IMR-90 (cell line): ENCODE measurements around the gene EGFR. TPM values are rescaled to one million over a fixed set of nuclear protein-coding genes. Genes with fewer than 3 reads are reported as not detected.
A peak's percentile ranks its signal among the peaks of the same experiment; 100 is the strongest.

Source experiments
- ATAC-seq: fragments of 200-7000 bp; cut with Tn5 transposase; 2 replicates; pipeline ENCODE4 v1.9.1; 2020; ENCODE audit warnings: low read depth, mild to moderate bottlenecking, moderate library complexity
- BruUV-seq: library from RNA; stranded (reverse); fragments of 400-500 nt; replicated peaks from 2 replicates; lab custom pipeline; 2021; lab: Mats Ljungman, UMichigan
- CTCF ChIA-PET: fragments of 300-600 bp; formaldehyde crosslinking; extraction: SDS; loops from one replicate; lab custom pipeline; 2021; ENCODE audit warnings: antibody characterized with exemption; lab: Yijun Ruan, JAX
- POLR2A ChIA-PET: fragments of 300-600 bp; sonication (Branson Sonifier 250); formaldehyde crosslinking; loops from one replicate; lab custom pipeline; 2022; ENCODE audit warnings: antibody characterized with exemption; ENCODE audit not compliant: unreplicated experiment; lab: Charles Lee
- DNase-seq: peaks from one replicate; pipeline ENCODE4 v3.0.0; 2013
- H2AFZ ChIP-seq: replicated peaks from 2 replicates; pipeline ENCODE3; 2013; ENCODE audit warnings: low read length, mild to moderate bottlenecking; ENCODE audit not compliant: poor library complexity
- H2AK5ac ChIP-seq: 2 replicates; pipeline ENCODE4 v1.6.1; 2013; ENCODE audit warnings: low read depth, low read length, inconsistent platforms
- H2AK9ac ChIP-seq: replicated peaks from 2 replicates; pipeline ENCODE3; 2013; ENCODE audit warnings: mild to moderate bottlenecking, low read depth, low read length, moderate library complexity; ENCODE audit not compliant: poor library complexity
- H2BK120ac ChIP-seq: 2 replicates; pipeline ENCODE4 v1.6.1; 2013; ENCODE audit warnings: low read depth, low read length, inconsistent platforms
- H2BK15ac ChIP-seq: 3 replicates; pipeline ENCODE4 v1.6.1; 2013; ENCODE audit warnings: low read depth, low read length, inconsistent platforms
- H2BK20ac ChIP-seq: 2 replicates; pipeline ENCODE4 v1.6.1; 2013; ENCODE audit warnings: low read depth, mild to moderate bottlenecking, inconsistent platforms, low read length, moderate library complexity
- H2BK5ac ChIP-seq: 2 replicates; pipeline ENCODE4 v1.6.1; 2013; ENCODE audit warnings: mild to moderate bottlenecking, low read depth, low read length, inconsistent platforms; ENCODE audit not compliant: poor library complexity, severe bottlenecking
- H3K14ac ChIP-seq: replicated peaks from 2 replicates; pipeline ENCODE4 v1.6.1; 2013; ENCODE audit warnings: low read depth, low read length, inconsistent platforms
- H3K18ac ChIP-seq: 2 replicates; pipeline ENCODE4 v1.6.1; 2013; ENCODE audit warnings: low read depth, low read length, control low read depth
- H3K23ac ChIP-seq: 2 replicates; pipeline ENCODE4 v1.6.1; 2013; ENCODE audit warnings: low read depth, low read length, inconsistent platforms
- H3K27ac ChIP-seq: 2 replicates; pipeline ENCODE4 v1.5.1; 2013; ENCODE audit warnings: mild to moderate bottlenecking, control low read depth, low read length; ENCODE audit not compliant: insufficient read depth
- H3K27me3 ChIP-seq: 2 replicates; pipeline ENCODE4 v1.6.1; 2013; ENCODE audit warnings: low read length; ENCODE audit not compliant: control insufficient read depth, insufficient read depth
- H3K36me3 ChIP-seq: 2 replicates; pipeline ENCODE4 v1.6.1; 2013; ENCODE audit warnings: low read length, mixed read lengths; ENCODE audit not compliant: control insufficient read depth, insufficient read depth
- H3K4ac ChIP-seq: 2 replicates; pipeline ENCODE4 v1.6.1; 2013; ENCODE audit warnings: low read depth, low read length, inconsistent platforms
- H3K4me1 ChIP-seq: 2 replicates; pipeline ENCODE4 v1.6.1; 2013; ENCODE audit warnings: low read length, mixed read lengths; ENCODE audit not compliant: control insufficient read depth, insufficient read depth
- H3K4me2 ChIP-seq: 2 replicates; pipeline ENCODE4 v1.6.1; 2013; ENCODE audit warnings: low read depth, mild to moderate bottlenecking, control low read depth, low read length, moderate library complexity
- H3K4me3 ChIP-seq: 2 replicates; pipeline ENCODE4 v1.5.1; 2013; ENCODE audit warnings: low read depth, mild to moderate bottlenecking, control low read depth, low read length, moderate library complexity; ENCODE audit not compliant: insufficient read depth
- H3K56ac ChIP-seq: 2 replicates; pipeline ENCODE4 v1.6.1; 2013; ENCODE audit warnings: low read length, inconsistent platforms; ENCODE audit not compliant: insufficient read depth; ENCODE audit errors: extremely low read depth
- H3K79me1 ChIP-seq, 2 experiments: 2 replicates each; pipeline ENCODE4 v1.6.1; 2013; ENCODE audit warnings: low read length in 2 of 2, inconsistent platforms in 1 of 2, low read depth in 1 of 2
- H3K9ac ChIP-seq: 2 replicates; pipeline ENCODE4 v1.6.1; 2013; ENCODE audit warnings: low read depth, low read length, control low read depth
- H3K9me1 ChIP-seq: 2 replicates; pipeline ENCODE4 v1.6.1; 2013; ENCODE audit warnings: low read length, inconsistent platforms; ENCODE audit not compliant: insufficient read depth
- H3K9me3 ChIP-seq: 2 replicates; pipeline ENCODE4 v1.6.1; 2013; ENCODE audit warnings: low read length; ENCODE audit not compliant: control insufficient read depth, insufficient read depth
- H4K20me1 ChIP-seq: 2 replicates; pipeline ENCODE4 v1.6.1; 2013; ENCODE audit warnings: low read length, inconsistent platforms; ENCODE audit not compliant: insufficient read depth
- H4K5ac ChIP-seq: 2 replicates; pipeline ENCODE4 v1.6.1; 2013; ENCODE audit warnings: mild to moderate bottlenecking, low read depth, low read length, control low read depth
- H4K8ac ChIP-seq, 2 experiments: 2 replicates each; pipeline ENCODE4 v1.6.1; 2013; ENCODE audit warnings: low read depth in 2 of 2, low read length in 2 of 2, control low read depth in 1 of 2, inconsistent platforms in 1 of 2
- H4K91ac ChIP-seq: 2 replicates; pipeline ENCODE4 v1.6.1; 2013; ENCODE audit warnings: low read depth, low read length, inconsistent platforms; ENCODE audit not compliant: insufficient read depth
- CEBPB ChIP-seq: IDR thresholded peaks from 2 replicates; pipeline ENCODE4 v1.6.1; 2012; ENCODE audit warnings: low read depth, low read length, improper control_type of control experiment
- POLR2A ChIP-seq: IDR thresholded peaks from 2 replicates; pipeline ENCODE4 v1.6.1; 2012; ENCODE audit warnings: mild to moderate bottlenecking, low read depth, low read length
- WGBS, 2 experiments: methylation state at CpG; one replicate each; pipeline versions ENCODE4 v1.1.5 to v1.1.7; 2013; ENCODE audit warnings: missing lambda C conversion rate in 2 of 2; ENCODE audit not compliant: insufficient read length in 1 of 2; ENCODE audit errors: extremely low coverage in 2 of 2; 5-methylcytosine and 5-hydroxymethylcytosine counted together
- dilution Hi-C: fragments of 300-500 bp; cut with HindIII; formaldehyde crosslinking; loops from one replicate; pipeline ENCODE4 v1.14.3; 2018; ENCODE audit warnings: low sequenced_read_pairs; ENCODE audit not compliant: unreplicated experiment
- in situ Hi-C: fragments of 300-500 bp; cut with MboI; formaldehyde crosslinking; loops from 3 replicates; pipeline ENCODE4 v1.14.3; 2019; ENCODE audit warnings: low sequenced_read_pairs, inconsistent platforms, mixed read lengths
- intact Hi-C: fragments of 100-400 bp; cut with micrococcal nuclease; formaldehyde crosslinking; loops from 2 replicates; pipeline ENCODE4 v1.10.0; 2022
- polyA plus RNA-seq, 3 experiments: library from polyadenylated mRNA; depleted of rRNA; stranded (reverse); fragments of >200 nt; gene quantifications; 2 replicates each; pipeline ENCODE4 v1.2.3, GENCODE V29; 2012; ENCODE audit warnings: low replicate concordance in 1 of 3
- total RNA-seq: library from RNA; depleted of rRNA; stranded (reverse); fragments of >200 nt; gene quantifications from 2 replicates; pipeline ENCODE4 v1.2.3, GENCODE V29; 2012

The EGFR gene
- total and polyA plus RNA-seq, 2 of the 4 experiments (the other 2 are of a cell fraction): 36.9 to 60.4 TPM

GRCh38 chr7:55099066-55099820 is 80.4 kb downstream of the EGFR start:
- H3K36me3 ChIP-seq: peaks cover 2% of the 10 kb centered on the region; the same call in 1 of the 2 replicates
- peak overlapping the region; percentile 70 for H3K23ac ChIP-seq
- ATAC-seq (peak; percentile 18), DNase-seq (peak; percentile 44)
- H3K27me3 ChIP-seq: no peaks in the 10 kb centered on the region
- no peak overlapping the region for H2AFZ ChIP-seq
- peaks cover 56 to 92% of the 10 kb centered on the region in 2 experiments for H3K79me1 ChIP-seq
- H2BK5ac ChIP-seq: no peak overlapping the region
- H3K4me2 ChIP-seq: peak overlapping the region; percentile 14
- ChIA-PET CTCF (interaction anchor here (0.6 to 0.9 kb wide), 2 partner anchors 24 to 144 kb away, joined by 3 read pairs; no protein-coding TSS in a partner anchor), POLR2A (no interaction called here)
- BruUV-seq: no TSS peak
- H2BK120ac ChIP-seq: peak overlapping the region; percentile 25; the same call in 1 of the 2 replicates
- H4K8ac ChIP-seq: peak overlapping the region in 1 of 2 experiments; percentile 59; a peak in 2 of 4 replicates
- peak overlapping the region; percentile 27; the same call in 1 of the 2 replicates for H2BK20ac ChIP-seq
- H3K27ac ChIP-seq: peak overlapping the region; percentile 3; the same call in 1 of the 2 replicates
- peak; percentile 83 for TF ChIP-seq CEBPB
- TF ChIP-seq POLR2A: no peak
- H2AK9ac ChIP-seq: peak overlapping the region; percentile 2
- H3K4me3 ChIP-seq: no peak overlapping the region
- H3K9ac ChIP-seq: no peak overlapping the region
- peaks cover 55% of the 10 kb centered on the region for H4K20me1 ChIP-seq
- in situ Hi-C loops: no loop called here
- H3K4ac ChIP-seq: peak overlapping the region; percentile 42; the same call in 1 of the 2 replicates
- peak overlapping the region; percentile 55; the same call in 1 of the 2 replicates for H4K5ac ChIP-seq
- peak overlapping the region; percentile 0; the same call in 1 of the 2 replicates for H4K91ac ChIP-seq
- H3K18ac ChIP-seq: peak overlapping the region; percentile 20
- H3K9me1 ChIP-seq: peaks cover 31% of the 10 kb centered on the region
- 54% methylated on average over 6 of the region's 9 CpGs; no CpG with 5 or more reads in 1 of the 2 experiments for WGBS, 2 experiments
- intact Hi-C loops: no loop called here
- no peak overlapping the region for H2AK5ac ChIP-seq
- H2BK15ac ChIP-seq: no peak overlapping the region
- H3K9me3 ChIP-seq: no peaks in the 10 kb centered on the region
- no peak overlapping the region for H3K56ac ChIP-seq
- peak overlapping the region; percentile 61; the same call in 1 of the 2 replicates for H3K14ac ChIP-seq
- dilution Hi-C loops: no loop called here
- H3K4me1 ChIP-seq: peaks cover 30% of the 10 kb centered on the region
